OCI-LY7 (cell line): ENCODE data around the gene CIC.

Source experiments
- EZH2phosphoT487 ChIP-seq: fragments of 200-600 bp; sonication (generic); IDR thresholded peaks from 2 replicates; pipeline ENCODE4 v1.6.1; 2018; ENCODE audit warnings: low read depth, borderline replicate concordance, mild to moderate bottlenecking, mixed run types, antibody characterized with exemption, low read length, moderate library complexity, mixed read lengths
- TF ChIP-seq, protein P1 (sequence below): fragments of 200-600 bp; sonication (generic); conservative IDR thresholded peaks from 2 replicates; pipeline ENCODE4 v1.5.1; 2014; ENCODE audit warnings: mild to moderate bottlenecking, antibody characterized with exemption, low read length, moderate library complexity, mixed read lengths

DNA sequence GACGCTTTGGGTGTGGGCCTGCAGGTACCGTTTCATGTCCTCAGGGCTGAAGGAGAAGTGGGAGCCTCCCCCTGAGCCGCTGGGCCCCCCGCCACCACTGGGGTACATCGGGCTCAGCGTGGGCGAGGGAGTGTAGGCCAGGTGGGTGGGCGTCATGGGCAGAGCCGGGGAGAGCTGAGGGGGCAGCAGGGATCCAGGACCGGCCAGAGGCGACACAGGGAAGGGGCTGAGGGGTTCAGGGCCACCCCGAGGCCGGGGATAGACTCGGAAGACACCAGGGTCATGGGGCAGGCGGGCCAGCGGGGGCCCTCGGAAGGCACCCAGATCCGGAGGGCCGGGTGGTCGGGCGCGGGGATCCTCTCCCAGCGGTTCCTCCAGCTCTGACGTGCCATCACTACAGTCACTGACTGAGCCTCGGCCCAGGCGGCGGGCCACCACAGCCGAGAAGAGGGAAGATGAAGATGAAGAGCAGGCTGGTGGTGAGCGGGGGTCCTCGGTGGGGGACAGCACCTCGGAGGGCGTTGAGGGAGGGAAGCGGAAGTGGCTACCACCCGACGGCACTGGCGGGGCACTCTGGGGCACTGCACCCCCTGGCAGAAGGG lies 19.8 kb upstream of the CIC start:
- TF ChIP-seq, protein P1, sequence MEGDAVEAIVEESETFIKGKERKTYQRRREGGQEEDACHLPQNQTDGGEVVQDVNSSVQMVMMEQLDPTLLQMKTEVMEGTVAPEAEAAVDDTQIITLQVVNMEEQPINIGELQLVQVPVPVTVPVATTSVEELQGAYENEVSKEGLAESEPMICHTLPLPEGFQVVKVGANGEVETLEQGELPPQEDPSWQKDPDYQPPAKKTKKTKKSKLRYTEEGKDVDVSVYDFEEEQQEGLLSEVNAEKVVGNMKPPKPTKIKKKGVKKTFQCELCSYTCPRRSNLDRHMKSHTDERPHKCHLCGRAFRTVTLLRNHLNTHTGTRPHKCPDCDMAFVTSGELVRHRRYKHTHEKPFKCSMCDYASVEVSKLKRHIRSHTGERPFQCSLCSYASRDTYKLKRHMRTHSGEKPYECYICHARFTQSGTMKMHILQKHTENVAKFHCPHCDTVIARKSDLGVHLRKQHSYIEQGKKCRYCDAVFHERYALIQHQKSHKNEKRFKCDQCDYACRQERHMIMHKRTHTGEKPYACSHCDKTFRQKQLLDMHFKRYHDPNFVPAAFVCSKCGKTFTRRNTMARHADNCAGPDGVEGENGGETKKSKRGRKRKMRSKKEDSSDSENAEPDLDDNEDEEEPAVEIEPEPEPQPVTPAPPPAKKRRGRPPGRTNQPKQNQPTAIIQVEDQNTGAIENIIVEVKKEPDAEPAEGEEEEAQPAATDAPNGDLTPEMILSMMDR: no peak
- TF ChIP-seq EZH2phosphoT487: no peak
